ENCODE results near the gene PPP1R13L. TPM values are rescaled to one million over a fixed set of nuclear protein-coding genes. Genes with fewer than 3 reads are reported as not detected.

The PPP1R13L gene
- total RNA-seq, 2 donors from 2014 or later = 3.4 to 4.5 TPM

DNA sequence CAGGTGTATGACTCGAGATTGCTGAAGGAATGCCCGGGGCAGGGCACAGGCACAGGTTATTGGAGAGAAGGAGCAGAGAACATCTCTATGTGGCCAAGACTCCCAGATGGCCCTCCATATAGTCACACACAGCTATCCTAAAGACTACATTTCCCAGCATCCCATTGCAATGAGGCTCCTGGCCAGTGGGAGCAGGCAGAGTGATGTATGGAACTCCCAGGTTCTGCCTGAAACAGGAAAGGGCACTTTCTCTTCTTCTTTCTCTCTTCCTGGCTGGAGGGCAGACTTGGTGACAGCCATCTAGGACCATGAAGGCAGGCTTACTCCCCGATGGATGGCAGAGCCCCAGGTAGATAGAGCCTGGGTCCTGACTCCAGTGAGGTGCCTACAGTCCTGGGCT, 13.5 kb downstream of the PPP1R13L start:
- H3K27ac Mint-ChIP-seq = no peak overlapping the region
- ATAC-seq = no peak
- no peaks in the 10 kb centered on the region for H3K36me3 Mint-ChIP-seq (ENCODE audit: low read depth)
- peaks cover 4% of the 10 kb centered on the region for H3K27me3 Mint-ChIP-seq
- peaks cover 5% of the 10 kb centered on the region for H3K4me1 Mint-ChIP-seq
- no peak overlapping the region for H3K4me3 Mint-ChIP-seq
- H3K9me3 ChIP-seq (ENCODE audit: control insufficient read depth, low read length, poor library complexity, severe bottlenecking) = no peaks in the 10 kb centered on the region
- no peak for DNase-seq

DNA sequence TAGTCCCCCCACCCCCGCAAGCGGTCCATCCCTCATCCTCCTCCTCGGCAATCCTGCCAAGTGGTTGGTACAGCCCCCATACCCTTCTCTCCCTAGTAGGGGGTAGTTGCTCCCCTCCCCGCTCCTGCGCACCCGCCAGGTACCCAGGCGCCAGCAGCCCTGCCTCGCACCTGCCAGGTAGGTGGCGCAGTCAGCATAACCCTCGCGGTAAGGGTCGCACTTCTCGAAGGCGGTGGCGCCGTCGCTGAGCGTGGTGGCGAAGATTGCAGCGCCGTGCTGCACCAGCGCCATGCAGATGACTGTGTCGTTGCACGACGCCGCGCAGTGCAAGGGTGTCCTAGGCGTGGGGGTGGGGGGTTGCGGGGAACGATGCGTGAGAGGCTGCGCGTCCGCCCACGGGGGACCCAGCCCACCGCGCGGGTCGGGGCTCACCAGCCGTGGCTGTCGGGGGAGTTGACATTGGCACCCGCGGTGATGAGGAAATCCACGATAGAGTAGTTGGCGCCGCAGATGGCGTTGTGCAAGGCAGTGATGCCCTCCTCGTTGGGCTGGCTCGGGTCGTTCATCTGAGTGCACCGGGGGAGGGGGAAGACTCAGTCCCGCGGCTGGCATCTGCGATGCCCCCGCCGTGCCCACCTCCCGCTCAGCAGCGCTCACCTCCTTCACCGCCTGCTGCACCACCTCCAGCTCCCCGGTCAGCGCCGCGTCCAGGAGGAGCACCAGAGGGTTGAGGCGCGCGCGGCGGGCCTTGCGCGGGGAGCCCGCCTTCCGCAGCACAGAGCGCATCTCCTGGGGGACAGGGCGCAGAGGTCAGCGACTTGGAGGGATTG, 19.3 kb downstream of the PPP1R13L start:
- Mint-ChIP-seq H3K27me3 (peaks cover 20% of the 10 kb centered on the region), H3K4me1 (peaks cover 3% of the 10 kb centered on the region), H3K27ac (no peak overlapping the region), H3K36me3 (ENCODE audit: low read depth) (no peaks in the 10 kb centered on the region), H3K4me3 (peak overlapping the region; percentile 3)
- DNase-seq (no peak), ATAC-seq (no peak)
- H3K9me3 ChIP-seq (ENCODE audit: control insufficient read depth, low read length, poor library complexity, severe bottlenecking) = no peaks in the 10 kb centered on the region

DNA sequence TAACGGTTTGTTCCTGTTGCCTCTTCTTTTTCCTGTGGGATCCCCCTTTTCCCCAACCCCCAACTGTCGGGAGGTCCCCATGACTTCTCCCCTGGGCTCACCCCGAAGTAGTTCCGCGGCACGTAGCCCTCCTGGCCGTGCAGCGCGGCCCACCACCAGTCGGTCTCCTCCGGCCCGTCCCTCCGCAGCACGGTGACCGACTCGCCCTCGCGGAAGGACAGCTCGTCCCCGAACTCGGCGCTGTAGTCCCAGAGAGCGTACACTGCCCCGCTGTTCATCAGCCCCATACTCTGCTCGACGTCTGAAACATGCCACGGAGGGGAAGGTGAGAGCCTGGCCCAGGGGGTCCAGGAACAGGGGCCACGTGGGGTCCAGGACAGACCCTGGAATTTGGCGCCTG, 22.4 kb downstream of the PPP1R13L start:
- Mint-ChIP-seq H3K4me1 (peaks cover 3% of the 10 kb centered on the region), H3K36me3 (ENCODE audit: low read depth) (no peaks in the 10 kb centered on the region), H3K27ac (no peak overlapping the region), H3K27me3 (peaks cover 20% of the 10 kb centered on the region), H3K4me3 (no peak overlapping the region)
- DNase-seq = no peak
- no peak for ATAC-seq
- H3K9me3 ChIP-seq (ENCODE audit: control insufficient read depth, low read length, poor library complexity, severe bottlenecking) = no peaks in the 10 kb centered on the region

DNA sequence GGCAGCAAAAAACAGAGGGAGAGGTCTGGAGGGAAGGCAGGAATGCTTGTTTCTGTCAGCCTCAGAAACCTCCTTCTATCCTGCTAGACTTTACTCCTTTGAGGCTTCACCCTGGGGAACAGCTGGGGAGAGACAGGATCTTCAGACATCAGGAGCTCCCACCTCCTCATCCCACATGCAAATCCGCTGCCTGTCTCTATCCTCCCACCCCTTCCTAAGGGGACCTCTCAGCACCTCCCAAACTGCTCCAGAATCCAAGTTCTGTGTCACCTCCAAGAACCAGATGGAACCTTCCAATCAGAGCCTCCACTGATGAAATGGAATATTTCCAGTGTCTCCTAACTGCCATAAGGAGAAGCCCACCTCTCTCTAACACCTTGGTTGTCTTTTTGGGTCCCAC, 24.8 kb downstream of the PPP1R13L start:
- ATAC-seq (no peak), DNase-seq (no peak)
- Mint-ChIP-seq H3K27ac (no peak overlapping the region), H3K36me3 (ENCODE audit: low read depth) (no peaks in the 10 kb centered on the region), H3K4me3 (no peak overlapping the region), H3K4me1 (no peaks in the 10 kb centered on the region), H3K27me3 (peaks cover 5% of the 10 kb centered on the region)
- no peaks in the 10 kb centered on the region for H3K9me3 ChIP-seq (ENCODE audit: control insufficient read depth, low read length, poor library complexity, severe bottlenecking)

DNA sequence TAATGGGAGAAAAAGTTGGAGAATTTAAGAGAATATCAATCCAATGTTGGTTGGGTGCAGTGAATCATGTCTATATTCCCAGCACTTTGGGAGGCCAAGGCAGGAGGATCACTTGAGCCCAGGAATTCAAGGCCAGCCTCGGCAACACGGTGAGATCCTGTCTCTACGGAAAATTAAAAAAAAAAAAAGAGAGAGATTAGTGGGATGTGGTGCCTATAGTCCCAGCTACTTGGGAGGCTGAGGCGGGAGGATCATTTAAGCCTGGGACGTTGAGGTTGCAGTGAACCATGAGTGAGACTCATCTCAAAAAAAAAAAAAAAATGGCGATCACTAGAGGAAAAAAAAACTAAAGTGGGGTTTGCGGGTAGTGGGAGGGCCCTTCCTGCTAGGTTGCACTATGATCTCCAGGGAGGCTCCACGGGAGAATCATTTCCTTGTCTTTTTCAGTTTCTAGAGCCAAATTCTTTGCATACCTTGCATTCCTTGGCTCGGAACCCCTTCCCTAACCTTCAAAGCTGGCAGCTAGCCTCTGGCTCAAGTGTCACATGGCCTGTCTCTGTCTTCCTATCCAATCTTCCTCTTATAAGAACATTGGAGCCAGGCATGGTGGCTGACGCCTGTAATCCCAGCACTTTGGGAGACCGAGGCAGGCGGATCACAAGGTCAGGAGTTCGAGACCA, 28.7 kb downstream of the PPP1R13L start:
- Mint-ChIP-seq H3K27me3 (peaks cover 4% of the 10 kb centered on the region), H3K27ac (no peak overlapping the region)

GRCh38 chr19:45370410-45371204, 34.3 kb downstream of the PPP1R13L start, which contains the start of gene ERCC2:
Gene ERCC2 (minus strand): TSS chr19:45370573. CDS start chr19:45370540, 33 bp downstream.
- DNase-seq = peak; percentile 97 to 100 (median 99)
- Mint-ChIP-seq H3K4me1 (peaks cover 17% of the 10 kb centered on the region), H3K36me3 (ENCODE audit: low read depth) (no peaks in the 10 kb centered on the region), H3K27ac (peak within 1 kb of the TSS; percentile 83), H3K27me3 (peaks cover 4% of the 10 kb centered on the region), H3K4me3 (peak within 1 kb of the TSS; percentile 89)
- peak; percentile 99 for ATAC-seq
- no peaks in the 10 kb centered on the region for H3K9me3 ChIP-seq (ENCODE audit: control insufficient read depth, low read length, poor library complexity, severe bottlenecking)

More for the DNA sequence above, 28.7 kb downstream of the PPP1R13L start:
- no peaks in the 10 kb centered on the region for H3K9me3 ChIP-seq (ENCODE audit: control insufficient read depth, low read length, poor library complexity, severe bottlenecking)
- H3K36me3 Mint-ChIP-seq (ENCODE audit: low read depth) = no peaks in the 10 kb centered on the region
- no peak overlapping the region for H3K4me3 Mint-ChIP-seq
- DNase-seq = no peak
- peaks cover 2% of the 10 kb centered on the region for H3K4me1 Mint-ChIP-seq
- ATAC-seq = no peak

GRCh38 chr19:45368737-45369340, 36.0 kb downstream of the PPP1R13L start:
- no peak overlapping the region for H3K27ac Mint-ChIP-seq
- peaks cover 3% of the 10 kb centered on the region for H3K27me3 Mint-ChIP-seq
- DNase-seq (no peak), ATAC-seq (no peak)
- H3K4me3 Mint-ChIP-seq = no peak overlapping the region
- peaks cover 15% of the 10 kb centered on the region for H3K4me1 Mint-ChIP-seq
- no peaks in the 10 kb centered on the region for H3K36me3 Mint-ChIP-seq (ENCODE audit: low read depth)
- H3K9me3 ChIP-seq (ENCODE audit: control insufficient read depth, low read length, poor library complexity, severe bottlenecking) = no peaks in the 10 kb centered on the region

- H3K27me3 Mint-ChIP-seq = no peaks in the 10 kb centered on the region
- peaks cover 15% of the 10 kb centered on the region for H3K4me1 Mint-ChIP-seq
- H3K4me3 Mint-ChIP-seq = no peak overlapping the region
- no peaks in the 10 kb centered on the region for H3K9me3 ChIP-seq (ENCODE audit: control insufficient read depth, low read length, poor library complexity, severe bottlenecking)
- H3K27ac Mint-ChIP-seq = no peak overlapping the region
- DNase-seq (no peak), ATAC-seq (no peak)
- H3K36me3 Mint-ChIP-seq (ENCODE audit: low read depth) = no peaks in the 10 kb centered on the region
Measured at GRCh38 chr19:45368127-45368526, 36.7 kb downstream of the PPP1R13L start.

- no peak overlapping the region for H3K27ac Mint-ChIP-seq
- no peak for DNase-seq
- H3K27me3 Mint-ChIP-seq = no peaks in the 10 kb centered on the region
- H3K4me3 Mint-ChIP-seq = no peak overlapping the region
- peaks cover 11% of the 10 kb centered on the region for H3K4me1 Mint-ChIP-seq
- H3K9me3 ChIP-seq (ENCODE audit: control insufficient read depth, low read length, poor library complexity, severe bottlenecking) = no peaks in the 10 kb centered on the region
- H3K36me3 Mint-ChIP-seq (ENCODE audit: low read depth) = no peaks in the 10 kb centered on the region
- no peak for ATAC-seq
Measured at GRCh38 chr19:45364696-45365095, 40.2 kb downstream of the PPP1R13L start.

- H3K27ac Mint-ChIP-seq = no peak overlapping the region
- H3K4me3 Mint-ChIP-seq = no peak overlapping the region
- ATAC-seq = no peak
- H3K27me3 Mint-ChIP-seq = no peaks in the 10 kb centered on the region
- no peak for DNase-seq
- no peaks in the 10 kb centered on the region for H3K36me3 Mint-ChIP-seq (ENCODE audit: low read depth)
- no peaks in the 10 kb centered on the region for H3K9me3 ChIP-seq (ENCODE audit: control insufficient read depth, low read length, poor library complexity, severe bottlenecking)
- H3K4me1 Mint-ChIP-seq = peaks cover 6% of the 10 kb centered on the region
Measured at GRCh38 chr19:45363861-45364459, 40.9 kb downstream of the PPP1R13L start.

DNA sequence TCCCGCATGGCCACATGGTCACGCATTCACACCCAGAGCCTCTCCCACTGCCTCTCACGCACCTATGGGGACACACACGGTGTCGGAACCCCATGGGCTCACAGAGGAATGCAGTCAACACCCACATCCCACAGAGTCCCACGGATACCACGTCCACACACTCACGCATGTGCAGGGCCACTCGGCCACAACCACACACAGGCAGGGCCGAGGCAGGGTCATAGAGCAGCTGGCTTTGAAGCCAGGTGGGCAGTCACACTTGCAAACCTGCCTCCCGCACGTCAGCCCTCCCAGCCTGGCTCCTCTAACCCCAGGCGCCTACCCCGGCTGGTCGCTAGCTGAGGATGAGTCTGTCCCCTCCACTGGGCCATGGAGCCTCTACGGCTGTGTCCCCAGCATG, 42.6 kb downstream of the PPP1R13L start:
- H3K27me3 Mint-ChIP-seq = no peaks in the 10 kb centered on the region
- no peak overlapping the region for H3K27ac Mint-ChIP-seq
- peaks cover 3% of the 10 kb centered on the region for H3K4me1 Mint-ChIP-seq

GRCh38 chr19:45361608-45362007, 43.3 kb downstream of the PPP1R13L start:
- H3K27me3 Mint-ChIP-seq = no peaks in the 10 kb centered on the region
- H3K4me3 Mint-ChIP-seq = no peak overlapping the region
- H3K4me1 Mint-ChIP-seq = peaks cover 3% of the 10 kb centered on the region
- H3K36me3 Mint-ChIP-seq (ENCODE audit: low read depth) = no peaks in the 10 kb centered on the region
- no peak for DNase-seq
- no peak overlapping the region for H3K27ac Mint-ChIP-seq
- ATAC-seq = no peak
- no peaks in the 10 kb centered on the region for H3K9me3 ChIP-seq (ENCODE audit: control insufficient read depth, low read length, poor library complexity, severe bottlenecking)

More for the DNA sequence above, 42.6 kb downstream of the PPP1R13L start:
- ATAC-seq (no peak), DNase-seq (no peak)
- H3K36me3 Mint-ChIP-seq (ENCODE audit: low read depth) = no peaks in the 10 kb centered on the region
- no peaks in the 10 kb centered on the region for H3K9me3 ChIP-seq (ENCODE audit: control insufficient read depth, low read length, poor library complexity, severe bottlenecking)
- no peak overlapping the region for H3K4me3 Mint-ChIP-seq
